Right atrium auricular region (tissue), 2 donors: ENCODE data around the gene GABRB1. TPM values are rescaled to one million over a fixed set of nuclear protein-coding genes. Genes with fewer than 3 reads are reported as not detected.

Source experiments
- DNase-seq: peaks from one replicate; pipeline ENCODE4 v3.0.0-alpha.2; 2019; ENCODE audit warnings: low spot score
- H3K27ac ChIP-seq, 2 donors: fragments of 200-600 bp; sonication (generic); 1 replicate in 1 of 2; 2 replicates in 1 of 2; pipeline ENCODE4 v1.5.1; 2016 to 2019
- H3K27me3 ChIP-seq, 2 donors: fragments of 200-600 bp; sonication (generic); one replicate each; pipeline versions ENCODE4 v1.5.1 to v1.6.0; 2017 to 2019
- H3K36me3 ChIP-seq: fragments of 200-600 bp; sonication (generic); one replicate; pipeline ENCODE4 v1.5.1; 2016
- H3K4me1 ChIP-seq, 2 donors: fragments of 200-600 bp; sonication (generic); one replicate each; pipeline versions ENCODE4 v1.5.1 to v1.6.0; 2017 to 2019
- H3K4me3 ChIP-seq, 2 donors: fragments of 200-600 bp; sonication (generic); 1 replicate in 1 of 2; 2 replicates in 1 of 2; pipeline ENCODE4 v1.5.1; 2017 to 2019; ENCODE audit warnings: mild to moderate bottlenecking in 1 of 2, moderate library complexity in 1 of 2
- H3K9me3 ChIP-seq, 2 donors: fragments of 200-600 bp; sonication (generic); one replicate each; pipeline ENCODE4 v1.5.1; 2019
- CTCF ChIP-seq, 2 donors: fragments of 200-600 bp; sonication (generic); IDR thresholded peaks; one replicate each; pipeline ENCODE4 v1.5.1; 2019; ENCODE audit warnings: antibody characterized with exemption in 2 of 2
- total RNA-seq, 2 donors: library from RNA; depleted of rRNA; stranded (reverse); fragments of >200 nt; gene quantifications; one replicate each; pipeline ENCODE4 v1.1.0, GENCODE V29; 2016

The GABRB1 gene
- total RNA-seq, 2 donors from 2014 or later: 1.1 to 2.6 TPM

GRCh38 chr4:47075262-47075661, 43.9 kb downstream of the GABRB1 start:
- no peaks in the 10 kb centered on the region for H3K4me1 ChIP-seq
- no peaks in the 10 kb centered on the region for H3K27me3 ChIP-seq
- no peak overlapping the region for H3K27ac ChIP-seq
- no peak for DNase-seq
- no peaks in the 10 kb centered on the region for H3K36me3 ChIP-seq
- H3K9me3 ChIP-seq: no peaks in the 10 kb centered on the region
- no peak for TF ChIP-seq CTCF (IDR thresholded peaks at IDR 0.05)
- H3K4me3 ChIP-seq: no peak overlapping the region

GRCh38 chr4:47075919-47076318, 44.6 kb downstream of the GABRB1 start:
- Histone ChIP-seq H3K27me3 (no peaks in the 10 kb centered on the region), H3K4me1 (no peaks in the 10 kb centered on the region)
- no peak for TF ChIP-seq CTCF (IDR thresholded peaks at IDR 0.05)

GRCh38 chr4:47084111-47084510, 52.7 kb downstream of the GABRB1 start:
- Histone ChIP-seq H3K4me1 (no peaks in the 10 kb centered on the region), H3K4me3 (no peak overlapping the region), H3K9me3 (no peaks in the 10 kb centered on the region), H3K27me3 (no peaks in the 10 kb centered on the region), H3K27ac (no peak overlapping the region), H3K36me3 (no peaks in the 10 kb centered on the region)
- TF ChIP-seq CTCF (IDR thresholded peaks at IDR 0.05): no peak
- no peak for DNase-seq

More at GRCh38 chr4:47075919-47076318, 44.6 kb downstream of the GABRB1 start:
- DNase-seq: no peak
- no peaks in the 10 kb centered on the region for H3K36me3 ChIP-seq
- no peaks in the 10 kb centered on the region for H3K9me3 ChIP-seq
- no peak overlapping the region for H3K27ac ChIP-seq
- no peak overlapping the region for H3K4me3 ChIP-seq

DNA sequence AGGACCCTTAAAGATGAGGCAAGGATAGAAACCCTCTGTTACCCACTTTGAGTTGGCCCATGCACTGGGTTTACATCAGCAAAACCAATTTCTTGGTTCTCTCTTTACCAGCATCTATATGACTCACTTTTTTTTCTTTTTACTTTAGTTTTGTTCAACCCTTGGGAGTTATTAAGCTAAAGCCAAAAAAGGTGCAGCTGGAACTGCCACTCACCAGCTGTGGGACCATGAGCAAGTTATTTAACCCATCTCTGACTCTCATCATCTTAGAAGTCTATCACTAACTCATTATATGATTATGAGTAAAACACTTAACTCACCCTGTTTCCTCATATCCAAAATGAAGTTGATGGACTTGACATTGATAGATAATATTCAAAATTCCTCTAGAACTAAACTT, 53.4 kb downstream of the GABRB1 start:
- no peak overlapping the region for H3K4me3 ChIP-seq
- no peaks in the 10 kb centered on the region for H3K9me3 ChIP-seq
- TF ChIP-seq CTCF (IDR thresholded peaks at IDR 0.05): no peak
- no peaks in the 10 kb centered on the region for H3K4me1 ChIP-seq
- H3K27me3 ChIP-seq: no peaks in the 10 kb centered on the region
- H3K36me3 ChIP-seq: no peaks in the 10 kb centered on the region
- no peak for DNase-seq
- H3K27ac ChIP-seq: no peak overlapping the region

DNA sequence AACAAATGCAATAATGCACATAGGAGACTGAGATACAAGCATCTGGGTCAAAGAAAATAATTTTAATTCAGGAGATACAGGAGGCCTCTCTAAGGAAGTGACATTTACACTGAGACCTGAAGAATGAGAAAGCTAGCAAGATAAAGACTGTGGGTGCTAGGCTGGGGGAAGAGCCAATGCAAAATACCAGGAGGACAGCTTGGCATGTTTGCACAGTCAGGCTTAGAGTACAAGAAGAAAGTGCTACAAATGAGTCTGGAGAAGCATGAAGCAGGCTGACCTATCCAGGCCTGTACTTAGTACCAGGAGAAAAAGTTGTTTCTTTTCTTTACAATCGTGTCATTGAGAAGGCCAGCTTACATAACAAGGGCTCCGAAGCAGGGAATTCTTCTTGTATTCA, 56.9 kb downstream of the GABRB1 start:
- no peak for TF ChIP-seq CTCF (IDR thresholded peaks at IDR 0.05)
- no peaks in the 10 kb centered on the region for H3K4me1 ChIP-seq
- no peak for DNase-seq
- H3K27ac ChIP-seq: no peak overlapping the region
- H3K9me3 ChIP-seq: no peaks in the 10 kb centered on the region
- no peak overlapping the region for H3K4me3 ChIP-seq
- H3K27me3 ChIP-seq: no peaks in the 10 kb centered on the region
- no peaks in the 10 kb centered on the region for H3K36me3 ChIP-seq

DNA sequence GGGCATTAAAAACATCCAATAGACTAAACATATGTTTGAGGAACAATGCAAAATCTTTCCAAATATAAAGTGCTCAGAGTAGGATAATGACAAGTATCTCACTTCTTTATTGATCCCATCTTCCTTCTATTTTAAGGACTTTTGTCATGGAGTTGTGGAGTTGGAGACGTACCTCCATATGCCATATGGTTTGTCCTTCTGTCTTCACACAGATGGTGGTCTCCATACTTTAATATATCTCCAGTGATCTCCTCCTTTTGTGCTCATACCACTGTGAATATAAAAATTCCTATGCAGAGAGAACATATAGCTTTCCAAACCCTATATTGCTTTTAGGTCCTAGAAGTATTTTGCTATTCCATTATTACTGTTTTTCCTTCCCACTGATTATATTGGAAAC, 64.5 kb downstream of the GABRB1 start:
- no peaks in the 10 kb centered on the region for H3K27me3 ChIP-seq
- no peaks in the 10 kb centered on the region for H3K4me1 ChIP-seq

More for the DNA sequence above, 64.5 kb downstream of the GABRB1 start:
- no peak for TF ChIP-seq CTCF (IDR thresholded peaks at IDR 0.05)
- H3K36me3 ChIP-seq: no peaks in the 10 kb centered on the region
- no peak overlapping the region for H3K27ac ChIP-seq
- H3K9me3 ChIP-seq: no peaks in the 10 kb centered on the region
- no peak overlapping the region for H3K4me3 ChIP-seq
- no peak for DNase-seq
